H9 (cell line): Measurements from ENCODE around the gene HMGB4. TPM values are rescaled to one million over a fixed set of nuclear protein-coding genes. Genes with fewer than 3 reads are reported as not detected.

Experiments
- DNase-seq: peaks from one replicate; pipeline ENCODE4 v3.0.0-alpha.2; 2017
- H2AFZ ChIP-seq: one replicate; pipeline ENCODE4 v1.6.1; 2013; ENCODE audit warnings: mild to moderate bottlenecking, low read length, control low read depth, moderate library complexity
- H2AK5ac ChIP-seq: 2 replicates; pipeline ENCODE4 v1.6.1; 2013; ENCODE audit warnings: low read length, control low read depth, mixed read lengths; ENCODE audit not compliant: insufficient read length
- H2BK120ac ChIP-seq: one replicate; pipeline ENCODE4 v1.6.1; 2013; ENCODE audit warnings: low read depth, mild to moderate bottlenecking, low read length, control low read depth, inconsistent platforms; ENCODE audit not compliant: poor library complexity, severe bottlenecking
- H2BK12ac ChIP-seq: 2 replicates; pipeline ENCODE4 v1.6.1; 2013; ENCODE audit warnings: low read length, control low read depth, mixed read lengths, low read depth; ENCODE audit not compliant: insufficient read length
- H2BK15ac ChIP-seq: 2 replicates; pipeline ENCODE4 v1.6.1; 2013; ENCODE audit warnings: low read depth, low read length, control low read depth
- H2BK20ac ChIP-seq: one replicate; pipeline ENCODE4 v1.6.1; 2013; ENCODE audit warnings: low read depth, mild to moderate bottlenecking, low read length, control low read depth, inconsistent platforms; ENCODE audit not compliant: poor library complexity, severe bottlenecking
- H2BK5ac ChIP-seq: 2 replicates; pipeline ENCODE4 v1.6.1; 2013; ENCODE audit warnings: low read length, control low read depth, mixed read lengths; ENCODE audit not compliant: insufficient read length
- H3K14ac ChIP-seq: 2 replicates; pipeline ENCODE4 v1.6.1; 2013; ENCODE audit warnings: low read length, control low read depth; ENCODE audit not compliant: insufficient read depth
- H3K18ac ChIP-seq: 2 replicates; pipeline ENCODE4 v1.6.1; 2013; ENCODE audit warnings: low read depth, mild to moderate bottlenecking, mixed read lengths, low read length, control low read depth; ENCODE audit not compliant: insufficient read length
- H3K23ac ChIP-seq: 2 replicates; pipeline ENCODE4 v1.6.1; 2013; ENCODE audit warnings: low read length, control low read depth, mixed read lengths, low read depth; ENCODE audit not compliant: insufficient read length
- H3K23me2 ChIP-seq: 2 replicates; pipeline ENCODE4 v1.6.1; 2013; ENCODE audit warnings: low read depth, mild to moderate bottlenecking, mixed read lengths, low read length, control low read depth; ENCODE audit not compliant: insufficient read length, poor library complexity, severe bottlenecking
- H3K27ac ChIP-seq: 2 replicates; pipeline ENCODE4 v1.5.1; 2013; ENCODE audit warnings: low read length, control low read depth, mixed read lengths, low read depth; ENCODE audit not compliant: insufficient read length
- H3K27me3 ChIP-seq: 2 replicates; pipeline ENCODE4 v1.6.1; 2013; ENCODE audit warnings: low read length, control low read depth, inconsistent platforms; ENCODE audit not compliant: insufficient read depth
- H3K4ac ChIP-seq: 2 replicates; pipeline ENCODE4 v1.6.1; 2013; ENCODE audit warnings: low read depth, mild to moderate bottlenecking, control low read depth, inconsistent platforms, low read length, moderate library complexity
- H3K4me1 ChIP-seq: 2 replicates; pipeline ENCODE4 v1.6.1; 2013; ENCODE audit warnings: low read length, control low read depth, inconsistent platforms; ENCODE audit not compliant: insufficient read depth
- H3K4me2 ChIP-seq: 2 replicates; pipeline ENCODE4 v1.6.1; 2013; ENCODE audit warnings: low read length, control low read depth, mixed read lengths; ENCODE audit not compliant: insufficient read length, insufficient read depth
- H3K56ac ChIP-seq: 2 replicates; pipeline ENCODE4 v1.6.1; 2013; ENCODE audit warnings: low read depth, mild to moderate bottlenecking, mixed read lengths, low read length, control low read depth; ENCODE audit not compliant: insufficient read length
- H3K79me1 ChIP-seq: 2 replicates; pipeline ENCODE4 v1.6.1; 2013; ENCODE audit warnings: low read depth, mild to moderate bottlenecking, moderate library complexity, low read length, control low read depth, inconsistent platforms; ENCODE audit not compliant: insufficient read depth, poor library complexity, severe bottlenecking
- H3K79me2 ChIP-seq: 2 replicates; pipeline ENCODE4 v1.6.1; 2013; ENCODE audit warnings: low read length, control low read depth, inconsistent platforms; ENCODE audit not compliant: insufficient read depth
- H3K9ac ChIP-seq: 2 replicates; pipeline ENCODE4 v1.6.1; 2013; ENCODE audit warnings: low read length, control low read depth, mixed read lengths; ENCODE audit not compliant: insufficient read length; ENCODE audit errors: extremely low read depth
- H3K9me3 ChIP-seq: one replicate; pipeline ENCODE4 v1.6.1; 2013; ENCODE audit warnings: low read depth, low read length, inconsistent platforms; ENCODE audit not compliant: control insufficient read depth
- H3T11ph ChIP-seq: one replicate; pipeline ENCODE4 v1.6.1; 2013; ENCODE audit warnings: mild to moderate bottlenecking, low read length, control low read depth, inconsistent platforms
- H4K20me1 ChIP-seq: one replicate; pipeline ENCODE4 v1.6.1; 2013; ENCODE audit not compliant: control insufficient read depth, insufficient read length, insufficient read depth
- H4K5ac ChIP-seq: 2 replicates; pipeline ENCODE4 v1.6.1; 2013; ENCODE audit warnings: low read depth, mild to moderate bottlenecking, mixed read lengths, low read length, control low read depth; ENCODE audit not compliant: insufficient read length
- H4K8ac ChIP-seq: replicated peaks from 2 replicates; pipeline ENCODE4 v1.6.1; 2013; ENCODE audit warnings: low read length, control low read depth, mixed read lengths, low read depth; ENCODE audit not compliant: insufficient read length
- H4K91ac ChIP-seq: 2 replicates; pipeline ENCODE4 v1.6.1; 2013; ENCODE audit warnings: low read depth, mild to moderate bottlenecking, moderate library complexity, mixed read lengths, low read length, control low read depth; ENCODE audit not compliant: insufficient read length
- H3K27ac Mint-ChIP-seq, 3 experiments: 2 replicates in 2 of 3; 3 replicates in 1 of 3; pipeline ENCODE4 v1.8.0; 2020 to 2021; ENCODE audit warnings: mixed read lengths in 3 of 3, mild to moderate bottlenecking in 1 of 3, moderate library complexity in 1 of 3
- H3K27me3 Mint-ChIP-seq: 2 replicates; pipeline ENCODE4 v1.8.0; 2021; ENCODE audit warnings: low read depth, mild to moderate bottlenecking, moderate library complexity, mixed read lengths
- H3K36me3 Mint-ChIP-seq, 3 experiments: 2 replicates in 2 of 3; 3 replicates in 1 of 3; pipeline ENCODE4 v1.8.0; 2020 to 2021; ENCODE audit warnings: low read depth in 3 of 3, mixed read lengths in 3 of 3; ENCODE audit not compliant: insufficient read depth in 1 of 3
- H3K4me1 Mint-ChIP-seq, 2 experiments: 2 replicates each; pipeline ENCODE4 v1.8.0; 2020; ENCODE audit warnings: mixed read lengths in 2 of 2
- H3K4me3 Mint-ChIP-seq, 2 experiments: 2 replicates in 1 of 2; 3 replicates in 1 of 2; pipeline ENCODE4 v1.8.0; 2020 to 2021; ENCODE audit warnings: mild to moderate bottlenecking in 2 of 2, mixed read lengths in 2 of 2, moderate library complexity in 1 of 2
- H3K9me3 Mint-ChIP-seq, 2 experiments: 2 replicates in 1 of 2; 3 replicates in 1 of 2; pipeline ENCODE4 v1.8.0; 2020; ENCODE audit warnings: mild to moderate bottlenecking in 2 of 2, mixed read lengths in 2 of 2, moderate library complexity in 1 of 2
- WGBS: extraction: QIAGEN DNeasy Blood & Tissue Kit; methylation state at CpG from one replicate; pipeline ENCODE4 v1.1.7; 2013; ENCODE audit warnings: missing lambda C conversion rate, low lambda C conversion rate, mixed read lengths; ENCODE audit not compliant: insufficient read length; ENCODE audit errors: extremely low coverage; 5-methylcytosine and 5-hydroxymethylcytosine counted together
- total RNA-seq: library from RNA; stranded (reverse); gene quantifications from 2 replicates; pipeline ENCODE4 v1.2.1, GENCODE V29; 2021
- TF ChIP-seq, protein P1 (sequence below): fragments of 200-600 bp; sonication (generic); conservative IDR thresholded peaks from 3 replicates; pipeline ENCODE4 v1.8.0; 2021; ENCODE audit warnings: antibody characterized with exemption, mild to moderate bottlenecking

The HMGB4 gene
- total RNA-seq, 1 experiment from 2014 or later = not detected

DNA sequence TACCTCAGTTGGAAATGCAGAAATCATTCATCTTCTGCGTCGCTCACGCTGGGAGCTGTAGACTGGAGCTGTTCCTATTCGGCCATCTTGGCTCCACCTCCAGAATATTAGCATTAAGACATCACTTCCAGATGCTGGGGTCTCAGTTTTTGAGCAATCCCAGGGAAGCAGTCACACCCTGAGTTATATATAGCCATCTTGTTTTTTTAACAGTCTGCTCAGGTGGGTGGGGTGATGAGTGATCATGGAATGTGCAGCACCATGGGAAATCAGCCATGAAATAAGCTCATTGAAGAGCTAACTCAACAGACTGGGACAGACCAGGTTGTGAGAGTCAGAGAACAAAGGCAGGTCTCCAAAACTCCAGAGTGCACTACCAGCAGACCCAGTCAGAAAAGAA is 27.0 kb upstream of the HMGB4 start:
- no peak overlapping the region for H2BK5ac ChIP-seq
- Mint-ChIP-seq H3K27ac (no peak overlapping the region), H3K9me3 (peaks cover 29 to 35% of the 10 kb centered on the region in 2 experiments), H3K4me1 (no peaks in the 10 kb centered on the region), H3K4me3 (no peak overlapping the region), H3K27me3 (no peaks in the 10 kb centered on the region), H3K36me3 (peaks cover 16 to 35% (median 31%) of the 10 kb centered on the region in 3 experiments)
- H4K5ac ChIP-seq = no peak overlapping the region
- H2BK15ac ChIP-seq = no peak overlapping the region
- no peak overlapping the region for H4K8ac ChIP-seq
- H3K4ac ChIP-seq = no peak overlapping the region
- H4K91ac ChIP-seq = no peak overlapping the region
- H4K20me1 ChIP-seq = no peaks in the 10 kb centered on the region
- WGBS = no CpG with 5 or more reads among the region's 4 CpGs
- no peaks in the 10 kb centered on the region for H3K23me2 ChIP-seq
- H2BK12ac ChIP-seq = no peak overlapping the region
- H3K4me2 ChIP-seq = no peak overlapping the region
- H2BK120ac ChIP-seq = no peak overlapping the region
- no peak for DNase-seq
- H3K56ac ChIP-seq = no peak overlapping the region
- H3K79me2 ChIP-seq = no peaks in the 10 kb centered on the region
- TF ChIP-seq, protein P1, sequence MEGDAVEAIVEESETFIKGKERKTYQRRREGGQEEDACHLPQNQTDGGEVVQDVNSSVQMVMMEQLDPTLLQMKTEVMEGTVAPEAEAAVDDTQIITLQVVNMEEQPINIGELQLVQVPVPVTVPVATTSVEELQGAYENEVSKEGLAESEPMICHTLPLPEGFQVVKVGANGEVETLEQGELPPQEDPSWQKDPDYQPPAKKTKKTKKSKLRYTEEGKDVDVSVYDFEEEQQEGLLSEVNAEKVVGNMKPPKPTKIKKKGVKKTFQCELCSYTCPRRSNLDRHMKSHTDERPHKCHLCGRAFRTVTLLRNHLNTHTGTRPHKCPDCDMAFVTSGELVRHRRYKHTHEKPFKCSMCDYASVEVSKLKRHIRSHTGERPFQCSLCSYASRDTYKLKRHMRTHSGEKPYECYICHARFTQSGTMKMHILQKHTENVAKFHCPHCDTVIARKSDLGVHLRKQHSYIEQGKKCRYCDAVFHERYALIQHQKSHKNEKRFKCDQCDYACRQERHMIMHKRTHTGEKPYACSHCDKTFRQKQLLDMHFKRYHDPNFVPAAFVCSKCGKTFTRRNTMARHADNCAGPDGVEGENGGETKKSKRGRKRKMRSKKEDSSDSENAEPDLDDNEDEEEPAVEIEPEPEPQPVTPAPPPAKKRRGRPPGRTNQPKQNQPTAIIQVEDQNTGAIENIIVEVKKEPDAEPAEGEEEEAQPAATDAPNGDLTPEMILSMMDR = no peak
- no peak overlapping the region for H2AFZ ChIP-seq
- no peaks in the 10 kb centered on the region for H3K79me1 ChIP-seq
- H3K14ac ChIP-seq = no peak overlapping the region
- H3K9ac ChIP-seq = no peak overlapping the region
- H2AK5ac ChIP-seq = no peak overlapping the region
- H3K18ac ChIP-seq = no peak overlapping the region
- H3T11ph ChIP-seq = no peak overlapping the region
- H3K9me3 ChIP-seq = peaks cover 10% of the 10 kb centered on the region
- H3K27ac ChIP-seq = no peak overlapping the region
- H3K4me1 ChIP-seq = no peaks in the 10 kb centered on the region
- H2BK20ac ChIP-seq = no peak overlapping the region
- H3K23ac ChIP-seq = no peak overlapping the region
- H3K27me3 ChIP-seq = no peaks in the 10 kb centered on the region
